PFSK-1 (cell line): Measurements from ENCODE around the gene LGALS12. TPM values are rescaled to one million over a fixed set of nuclear protein-coding genes. Genes with fewer than 3 reads are reported as not detected.

ENCODE experiments used
- FOXP2 ChIP-seq: optimal IDR thresholded peaks from 2 replicates; pipeline ENCODE3; 2011; ENCODE audit warnings: borderline replicate concordance, control low read depth, inconsistent platforms; ENCODE audit not compliant: insufficient read depth; ENCODE audit errors: extremely low read length, extremely low read depth
- POLR2AphosphoS5 ChIP-seq: IDR thresholded peaks from 2 replicates; pipeline ENCODE4 v1.6.1; 2012; ENCODE audit warnings: low read depth, mild to moderate bottlenecking, control low read depth, low read length, moderate library complexity
- REST ChIP-seq, 2 experiments: IDR thresholded peaks; 2 replicates each; pipeline versions ENCODE4 v1.6.1 to v1.8.0; 2011 to 2012; ENCODE audit warnings: low read depth in 2 of 2, low read length in 2 of 2, control low read depth in 1 of 2, inconsistent platforms in 1 of 2, mild to moderate bottlenecking in 1 of 2, moderate library complexity in 1 of 2; ENCODE audit not compliant: insufficient read depth in 1 of 2
- SIN3A ChIP-seq: IDR thresholded peaks from 2 replicates; pipeline ENCODE4 v1.6.1; 2012; ENCODE audit warnings: mild to moderate bottlenecking, low read length, moderate library complexity, borderline replicate concordance; ENCODE audit not compliant: insufficient read depth
- TAF1 ChIP-seq: IDR thresholded peaks from 2 replicates; pipeline ENCODE4 v1.6.1; 2012; ENCODE audit warnings: low read length, control low read depth, borderline replicate concordance; ENCODE audit not compliant: insufficient read depth
- polyA plus RNA-seq: library from polyadenylated mRNA; unstranded; fragments of >200 nt; gene quantifications from one replicate; pipeline ENCODE4 v1.2.1, GENCODE V29; 2012; ENCODE audit warnings: low read depth, missing spikeins; ENCODE audit not compliant: insufficient read length

LGALS12 gene
- polyA plus RNA-seq, result not detected

GRCh38 chr11:63505857-63506528 is at the start of gene LGALS12:
Gene LGALS12 (plus strand): TSS chr11:63506084. CDS start chr11:63506459, 375 bp downstream.
- TF ChIP-seq TAF1 (no peak), POLR2AphosphoS5 (no peak), REST (IDR thresholded peaks at IDR 0.05; ENCODE audit: insufficient read depth in 1 of 2, low read depth in 2 of 2, low read length in 2 of 2) (no peak), FOXP2 (no peak), SIN3A (no peak)

DNA sequence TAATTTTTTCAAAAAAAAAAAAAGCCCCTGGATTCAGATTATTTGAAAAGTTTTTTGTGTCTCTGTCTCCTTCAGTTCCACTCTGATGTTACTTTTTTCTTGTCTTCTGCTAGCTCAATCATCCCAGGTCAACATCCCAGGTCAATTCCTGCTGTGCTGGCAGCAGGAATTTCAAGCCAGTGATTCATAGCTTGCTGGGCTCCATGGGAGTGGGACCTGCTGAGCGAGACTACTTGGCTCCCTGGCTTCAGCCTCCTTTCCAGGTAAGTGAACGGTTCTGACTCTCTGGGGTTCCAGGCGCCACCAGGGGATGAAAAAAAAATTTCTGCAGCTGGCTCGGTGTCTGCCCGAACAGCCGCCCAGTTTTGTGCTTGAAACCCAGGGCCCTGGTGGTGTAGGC is 46.3 kb upstream of the LGALS12 start:
- TF ChIP-seq REST (IDR thresholded peaks at IDR 0.05; ENCODE audit: insufficient read depth in 1 of 2, low read depth in 2 of 2, low read length in 2 of 2), result no peak
- no peak for TF ChIP-seq POLR2AphosphoS5
- no peak for TF ChIP-seq SIN3A
- no peak for TF ChIP-seq TAF1
- no peak for TF ChIP-seq FOXP2

DNA sequence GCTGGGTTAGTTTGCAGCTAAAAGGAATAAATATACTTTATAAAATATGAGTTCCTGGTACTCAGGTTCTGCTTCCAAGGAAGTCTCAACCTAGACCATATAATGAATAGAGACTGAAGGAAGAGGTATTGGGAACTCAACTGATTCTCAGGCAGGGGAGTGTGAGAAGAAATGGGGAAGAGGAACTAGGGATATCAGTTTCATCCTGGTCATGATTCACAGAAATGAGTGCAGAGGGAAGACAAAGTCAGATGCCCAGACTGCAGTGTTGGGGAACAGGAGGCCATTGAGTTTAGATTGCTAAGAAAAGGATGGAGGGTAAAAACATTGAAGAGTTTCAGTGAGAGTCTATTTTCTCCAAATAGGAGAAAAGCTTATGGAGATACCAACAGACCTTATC is 43.7 kb upstream of the LGALS12 start:
- TF ChIP-seq SIN3A (no peak), POLR2AphosphoS5 (no peak), FOXP2 (no peak), REST (IDR thresholded peaks at IDR 0.05; ENCODE audit: insufficient read depth in 1 of 2, low read depth in 2 of 2, low read length in 2 of 2) (no peak), TAF1 (no peak)

DNA sequence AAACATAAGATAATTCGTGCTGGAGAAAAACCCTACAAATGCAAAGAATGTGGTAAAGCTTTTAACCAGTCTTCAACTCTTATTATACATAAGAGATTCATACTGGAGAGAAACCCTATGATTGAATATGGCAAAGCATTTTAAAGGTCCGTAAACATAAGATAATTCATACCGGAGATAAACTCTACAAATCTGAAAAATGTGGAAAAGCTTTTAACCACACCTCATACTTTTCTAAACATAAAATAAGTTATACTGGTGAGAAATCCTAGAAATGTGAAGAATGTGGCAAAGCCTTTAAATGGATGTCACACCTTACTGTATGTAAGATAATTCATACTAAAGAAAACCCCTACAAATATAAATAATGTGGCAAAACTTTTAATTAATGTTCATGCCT is 35.6 kb upstream of the LGALS12 start:
- TF ChIP-seq FOXP2, result no peak
- no peak for TF ChIP-seq POLR2AphosphoS5
- TF ChIP-seq TAF1, result no peak
- TF ChIP-seq REST (IDR thresholded peaks at IDR 0.05; ENCODE audit: insufficient read depth in 1 of 2, low read depth in 2 of 2, low read length in 2 of 2), result no peak
- no peak for TF ChIP-seq SIN3A

DNA sequence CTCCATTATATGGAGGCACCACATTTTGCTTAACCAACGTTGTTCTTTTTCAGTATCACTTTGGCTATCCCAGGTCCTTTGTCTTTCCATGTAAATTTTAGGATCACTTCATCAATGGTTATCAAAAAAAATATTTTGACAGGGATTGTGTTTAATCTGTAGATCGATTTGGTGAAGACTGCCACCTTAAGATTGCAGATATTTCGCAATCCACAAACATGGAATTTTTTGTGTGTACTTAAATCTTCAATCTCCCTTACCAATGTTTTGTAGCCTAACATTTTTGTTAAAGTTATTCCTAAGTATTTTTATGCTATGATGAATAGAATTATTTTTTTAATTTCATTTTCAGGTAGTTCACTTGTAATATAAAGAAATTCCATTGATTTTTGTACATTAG is 33.5 kb upstream of the LGALS12 start:
- no peak for TF ChIP-seq REST (IDR thresholded peaks at IDR 0.05; ENCODE audit: insufficient read depth in 1 of 2, low read depth in 2 of 2, low read length in 2 of 2)
- no peak for TF ChIP-seq SIN3A
- TF ChIP-seq TAF1, result no peak
- no peak for TF ChIP-seq FOXP2
- no peak for TF ChIP-seq POLR2AphosphoS5
